ENCODE results near the gene SLC39A8. TPM values are rescaled to one million over a fixed set of nuclear protein-coding genes. Genes with fewer than 3 reads are reported as not detected.

SLC39A8 gene
- total RNA-seq, 1 experiment from 2014 or later = 13.2 TPM

GRCh38 chr4:102217345-102217744 is 127.9 kb downstream of the SLC39A8 start (continued):
- TF ChIP-seq, protein P1, sequence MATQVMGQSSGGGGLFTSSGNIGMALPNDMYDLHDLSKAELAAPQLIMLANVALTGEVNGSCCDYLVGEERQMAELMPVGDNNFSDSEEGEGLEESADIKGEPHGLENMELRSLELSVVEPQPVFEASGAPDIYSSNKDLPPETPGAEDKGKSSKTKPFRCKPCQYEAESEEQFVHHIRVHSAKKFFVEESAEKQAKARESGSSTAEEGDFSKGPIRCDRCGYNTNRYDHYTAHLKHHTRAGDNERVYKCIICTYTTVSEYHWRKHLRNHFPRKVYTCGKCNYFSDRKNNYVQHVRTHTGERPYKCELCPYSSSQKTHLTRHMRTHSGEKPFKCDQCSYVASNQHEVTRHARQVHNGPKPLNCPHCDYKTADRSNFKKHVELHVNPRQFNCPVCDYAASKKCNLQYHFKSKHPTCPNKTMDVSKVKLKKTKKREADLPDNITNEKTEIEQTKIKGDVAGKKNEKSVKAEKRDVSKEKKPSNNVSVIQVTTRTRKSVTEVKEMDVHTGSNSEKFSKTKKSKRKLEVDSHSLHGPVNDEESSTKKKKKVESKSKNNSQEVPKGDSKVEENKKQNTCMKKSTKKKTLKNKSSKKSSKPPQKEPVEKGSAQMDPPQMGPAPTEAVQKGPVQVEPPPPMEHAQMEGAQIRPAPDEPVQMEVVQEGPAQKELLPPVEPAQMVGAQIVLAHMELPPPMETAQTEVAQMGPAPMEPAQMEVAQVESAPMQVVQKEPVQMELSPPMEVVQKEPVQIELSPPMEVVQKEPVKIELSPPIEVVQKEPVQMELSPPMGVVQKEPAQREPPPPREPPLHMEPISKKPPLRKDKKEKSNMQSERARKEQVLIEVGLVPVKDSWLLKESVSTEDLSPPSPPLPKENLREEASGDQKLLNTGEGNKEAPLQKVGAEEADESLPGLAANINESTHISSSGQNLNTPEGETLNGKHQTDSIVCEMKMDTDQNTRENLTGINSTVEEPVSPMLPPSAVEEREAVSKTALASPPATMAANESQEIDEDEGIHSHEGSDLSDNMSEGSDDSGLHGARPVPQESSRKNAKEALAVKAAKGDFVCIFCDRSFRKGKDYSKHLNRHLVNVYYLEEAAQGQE (IDR thresholded peaks at IDR 0.05; ENCODE audit: low read depth) = no peak

- no peaks in the 10 kb centered on the region for H4K20me1 ChIP-seq (ENCODE audit: insufficient read depth)
- H2AFZ ChIP-seq (ENCODE audit: low read depth, low read length, poor library complexity, severe bottlenecking) = no peak overlapping the region
- H3K4me3 ChIP-seq (replicated peaks in 1 of 2; ENCODE audit: low read depth in 1 of 2, low read length in 2 of 2) = no peak overlapping the region
- TF ChIP-seq CTCF (IDR thresholded peaks at IDR 0.05 in 2 of 3, conservative IDR thresholded peaks at IDR 0.05 in 1 of 3; ENCODE audit: borderline replicate concordance in 1 of 3, insufficient read depth in 1 of 3, low read depth in 2 of 3, low read length in 2 of 3) = no peak
- TF ChIP-seq EZH2 (IDR thresholded peaks at IDR 0.05) = no peak
- TF ChIP-seq SP1 (IDR thresholded peaks at IDR 0.05; ENCODE audit: low read depth) = no peak
- no peak for ATAC-seq
- H3K27me3 ChIP-seq (ENCODE audit: insufficient read depth, low read length) = no peaks in the 10 kb centered on the region
- DNase-seq (ENCODE audit: low read depth, low spot score) = no peak
- H3K9me2 ChIP-seq (ENCODE audit: insufficient read depth) = no peaks in the 10 kb centered on the region
- no peaks in the 10 kb centered on the region for H3K9me3 ChIP-seq (ENCODE audit: control insufficient read depth in 1 of 2, insufficient read depth in 1 of 2, low read depth in 1 of 2, low read length in 2 of 2)
- no peak overlapping the region for H3K27ac ChIP-seq (ENCODE audit: low read depth, low read length)
- no peak overlapping the region for H3K9ac ChIP-seq (ENCODE audit: low read length)
- ChIA-PET POLR2A (no interaction called here), RAD21 (ENCODE audit: low non-redundant PET in 1 of 2, low total read pairs in 2 of 2, uncharacterized antibody in 2 of 2, unreplicated experiment in 2 of 2) (no interaction called here), CTCF (no interaction called here)
- H3K79me2 ChIP-seq (ENCODE audit: insufficient read depth, low read length) = no peaks in the 10 kb centered on the region
- no peak overlapping the region for H3K4me2 ChIP-seq (ENCODE audit: low read length)
- BruUV-seq (replicated peaks) = no TSS peak
- no peaks in the 10 kb centered on the region for H3K4me1 ChIP-seq (ENCODE audit: control insufficient read depth in 1 of 2, insufficient read depth in 2 of 2, low read length in 2 of 2)
- H3K36me3 ChIP-seq (ENCODE audit: control insufficient read depth in 1 of 2, insufficient read depth in 2 of 2, low read length in 2 of 2) = no peaks in the 10 kb centered on the region
- intact Hi-C loops (cut with micrococcal nuclease) = no loop called here
These were observed 128.6 kb downstream of the SLC39A8 start for GRCh38 chr4:102216666-102217065.
